Liver (tissue), 3 donors: Measurements from ENCODE around the gene CIDEB.

Experiments
- ATF3 ChIP-seq: IDR thresholded peaks from 2 replicates; pipeline ENCODE4 v1.6.1; 2016; ENCODE audit warnings: antibody characterized with exemption
- CTCF ChIP-seq: fragments of 150-350 bp; IDR thresholded peaks from 2 replicates; pipeline ENCODE4 v1.5.1; 2017; ENCODE audit warnings: improper control_type of control experiment, low read depth, low read length; ENCODE audit not compliant: missing input control
- FOXA1 ChIP-seq: IDR thresholded peaks from 2 replicates; pipeline ENCODE4 v1.6.1; 2016; ENCODE audit warnings: antibody characterized with exemption
- GABPA ChIP-seq, 2 donors: IDR thresholded peaks in 1 of 2; conservative IDR thresholded peaks in 1 of 2; 2 replicates each; pipeline ENCODE4 v1.6.1; 2016; ENCODE audit warnings: antibody characterized with exemption in 2 of 2, mild to moderate bottlenecking in 1 of 2, moderate library complexity in 1 of 2
- MAX ChIP-seq: IDR thresholded peaks from 2 replicates; pipeline ENCODE4 v1.6.1; 2016; ENCODE audit warnings: antibody characterized with exemption
- RAD21 ChIP-seq, 2 donors: IDR thresholded peaks; 2 replicates each; pipeline ENCODE4 v1.6.1; 2016; ENCODE audit warnings: antibody characterized with exemption in 2 of 2, mild to moderate bottlenecking in 2 of 2
- REST ChIP-seq: IDR thresholded peaks from 2 replicates; pipeline ENCODE4 v1.6.1; 2016; ENCODE audit warnings: antibody characterized with exemption, mild to moderate bottlenecking
- SP1 ChIP-seq: IDR thresholded peaks from 2 replicates; pipeline ENCODE4 v1.6.1; 2018; ENCODE audit warnings: antibody characterized with exemption, mild to moderate bottlenecking
- TAF1 ChIP-seq: conservative IDR thresholded peaks from 2 replicates; pipeline ENCODE4 v1.6.1; 2016; ENCODE audit warnings: antibody characterized with exemption, mild to moderate bottlenecking
- donor health status: healthy.
- donor health status: healthy.

GRCh38 chr14:24313913-24314312, 6.1 kb upstream of the CIDEB start:
- TF ChIP-seq CTCF = no peak
- TF ChIP-seq FOXA1 = no peak
- no peak for TF ChIP-seq TAF1
- no peak for TF ChIP-seq REST
- no peak for TF ChIP-seq MAX
- no peak for TF ChIP-seq SP1
- no peak for TF ChIP-seq ATF3
- no peak for TF ChIP-seq GABPA (IDR thresholded peaks at IDR 0.05 in 1 of 2, conservative IDR thresholded peaks at IDR 0.05 in 1 of 2)
- TF ChIP-seq RAD21 (IDR thresholded peaks at IDR 0.05) = no peak
